Thyroid gland (tissue), 4 donors: ENCODE data around the gene SMOC1. TPM values are rescaled to one million over a fixed set of nuclear protein-coding genes. Genes with fewer than 3 reads are reported as not detected.
A peak's percentile ranks its signal among the peaks of the same experiment; 100 is the strongest.

Experiments used
- DNase-seq, 2 donors: peaks; one replicate each; pipeline ENCODE4 v3.0.0-alpha.2; 2019
- H3K27ac ChIP-seq, 3 donors: fragments of 200-600 bp; sonication (generic); 1 replicate in 2 of 3; 2 replicates in 1 of 3; pipeline ENCODE4 v1.5.1; 2016 to 2019; ENCODE audit warnings: mild to moderate bottlenecking in 1 of 3, moderate library complexity in 1 of 3
- H3K27me3 ChIP-seq: fragments of 200-600 bp; sonication (generic); one replicate; pipeline ENCODE4 v1.5.1; 2019
- H3K36me3 ChIP-seq, 2 donors: fragments of 200-600 bp; sonication (generic); one replicate each; pipeline ENCODE4 v1.5.1; 2016 to 2019
- H3K4me1 ChIP-seq, 2 donors: fragments of 200-600 bp; sonication (generic); one replicate each; pipeline ENCODE4 v1.5.1; 2017 to 2019
- H3K4me3 ChIP-seq, 3 donors: fragments of 200-600 bp; sonication (generic); replicated peaks in 1 of 3; 1 replicate in 2 of 3; 2 replicates in 1 of 3; pipeline ENCODE4 v1.5.1; 2016; ENCODE audit warnings: mild to moderate bottlenecking in 1 of 3
- H3K9me3 ChIP-seq: fragments of 200-600 bp; sonication (generic); one replicate; pipeline ENCODE4 v1.5.1; 2017
- CTCF ChIP-seq, 6 experiments: fragments of 200-600 bp in 3 of 6; fragments of 450-650 bp in 3 of 6; sonication (generic) in 3 of 6; IDR thresholded peaks; one replicate each; pipeline ENCODE4 v1.5.1; 2016 to 2019; ENCODE audit warnings: antibody characterized with exemption in 6 of 6, mild to moderate bottlenecking in 2 of 6, inconsistent platforms in 1 of 6, moderate library complexity in 1 of 6
- POLR2A ChIP-seq, 2 donors: fragments of 450-650 bp; IDR thresholded peaks; one replicate each; pipeline ENCODE4 v1.6.1; 2017; ENCODE audit warnings: antibody characterized with exemption in 2 of 2, mild to moderate bottlenecking in 2 of 2, moderate library complexity in 1 of 2
- WGBS, 2 donors: methylation state at CpG; one replicate each; pipeline ENCODE4 v1.1.5; 2017; 5-methylcytosine and 5-hydroxymethylcytosine counted together
- intact Hi-C: fragments of 100-400 bp; cut with DNase I; formaldehyde crosslinking; loops from one replicate; pipeline ENCODE4 v1.15.1; 2023
- total RNA-seq, 4 donors: library from RNA; depleted of rRNA; stranded (reverse); fragments of >200 nt; gene quantifications; one replicate each; pipeline ENCODE4 v1.2.3, GENCODE V29; 2016

Gene SMOC1
- total RNA-seq, 4 donors from 2014 or later: 3.4 to 7.3 (median 3.7) TPM

- whole genome bisulfite sequencing, 2 donors: 87 to 89% methylated on average over 5 of the region's 5 CpGs
- Histone ChIP-seq H3K9me3 (no peaks in the 10 kb centered on the region), H3K36me3 (no peaks in the 10 kb centered on the region), H3K27me3 (no peaks in the 10 kb centered on the region), H3K4me1 (no peaks in the 10 kb centered on the region), H3K4me3 (no peak overlapping the region), H3K27ac (no peak overlapping the region)
- no peak for DNase-seq
- intact Hi-C loops: no loop called here
- TF ChIP-seq CTCF (IDR thresholded peaks at IDR 0.05): no peak
- TF ChIP-seq POLR2A (IDR thresholded peaks at IDR 0.05): no peak
Observed at GRCh38 chr14:70067810-70068209, 188.6 kb downstream of the SMOC1 start.

GRCh38 chr14:70069186-70069585 is 190.0 kb downstream of the SMOC1 start:
- 53 to 55% methylated on average over 5 of the region's 5 CpGs for WGBS, 2 donors
- no peaks in the 10 kb centered on the region for H3K27me3 ChIP-seq
- H3K27ac ChIP-seq: no peak overlapping the region
- no peak overlapping the region for H3K4me3 ChIP-seq
- intact Hi-C loops: no loop called here
- H3K36me3 ChIP-seq: no peaks in the 10 kb centered on the region
- TF ChIP-seq POLR2A (IDR thresholded peaks at IDR 0.05) (no peak), CTCF (IDR thresholded peaks at IDR 0.05) (no peak)
- DNase-seq: no peak
- H3K4me1 ChIP-seq: no peaks in the 10 kb centered on the region
- no peaks in the 10 kb centered on the region for H3K9me3 ChIP-seq

- DNase-seq: peak; percentile 44 to 57
- Histone ChIP-seq H3K4me1 (no peaks in the 10 kb centered on the region), H3K27ac (no peak overlapping the region), H3K27me3 (no peaks in the 10 kb centered on the region), H3K9me3 (no peaks in the 10 kb centered on the region), H3K4me3 (no peak overlapping the region), H3K36me3 (no peaks in the 10 kb centered on the region)
- WGBS, 2 donors: 50 to 52% methylated on average over 3 of the region's 3 CpGs
- TF ChIP-seq CTCF (IDR thresholded peaks at IDR 0.05): peak; percentile 21 to 61 (median 43)
- TF ChIP-seq POLR2A (IDR thresholded peaks at IDR 0.05): no peak
- intact Hi-C loops: no loop called here
Observed at GRCh38 chr14:70073924-70074566, 194.8 kb downstream of the SMOC1 start.

- H3K4me3 ChIP-seq: no peak overlapping the region
- H3K9me3 ChIP-seq: no peaks in the 10 kb centered on the region
- H3K27ac ChIP-seq: no peak overlapping the region
- TF ChIP-seq POLR2A (IDR thresholded peaks at IDR 0.05): no peak
- TF ChIP-seq CTCF (IDR thresholded peaks at IDR 0.05): no peak
- no peaks in the 10 kb centered on the region for H3K27me3 ChIP-seq
- 78 to 89% methylated on average over 3 of the region's 3 CpGs for WGBS, 2 donors
- DNase-seq: no peak
- no peaks in the 10 kb centered on the region for H3K4me1 ChIP-seq
- H3K36me3 ChIP-seq: no peaks in the 10 kb centered on the region
- intact Hi-C loops: no loop called here
Observed at GRCh38 chr14:70077005-70077404, 197.8 kb downstream of the SMOC1 start.

GRCh38 chr14:70077720-70078119 is 198.5 kb downstream of the SMOC1 start:
- DNase-seq: no peak
- Histone ChIP-seq H3K27me3 (no peaks in the 10 kb centered on the region), H3K27ac (no peak overlapping the region), H3K9me3 (no peaks in the 10 kb centered on the region), H3K36me3 (no peaks in the 10 kb centered on the region), H3K4me1 (no peaks in the 10 kb centered on the region), H3K4me3 (no peak overlapping the region)
- intact Hi-C loops: no loop called here
- no peak for TF ChIP-seq CTCF (IDR thresholded peaks at IDR 0.05)
- no peak for TF ChIP-seq POLR2A (IDR thresholded peaks at IDR 0.05)
- 31 to 45% methylated on average over 2 of the region's 2 CpGs for WGBS, 2 donors
